Measurements from ENCODE around the gene PLPP3. TPM values are rescaled to one million over a fixed set of nuclear protein-coding genes. Genes with fewer than 3 reads are reported as not detected.

Gene PLPP3
- total RNA-seq, 4 donors from 2014 or later = 29.0 to 80.0 (median 39.4) TPM

DNA sequence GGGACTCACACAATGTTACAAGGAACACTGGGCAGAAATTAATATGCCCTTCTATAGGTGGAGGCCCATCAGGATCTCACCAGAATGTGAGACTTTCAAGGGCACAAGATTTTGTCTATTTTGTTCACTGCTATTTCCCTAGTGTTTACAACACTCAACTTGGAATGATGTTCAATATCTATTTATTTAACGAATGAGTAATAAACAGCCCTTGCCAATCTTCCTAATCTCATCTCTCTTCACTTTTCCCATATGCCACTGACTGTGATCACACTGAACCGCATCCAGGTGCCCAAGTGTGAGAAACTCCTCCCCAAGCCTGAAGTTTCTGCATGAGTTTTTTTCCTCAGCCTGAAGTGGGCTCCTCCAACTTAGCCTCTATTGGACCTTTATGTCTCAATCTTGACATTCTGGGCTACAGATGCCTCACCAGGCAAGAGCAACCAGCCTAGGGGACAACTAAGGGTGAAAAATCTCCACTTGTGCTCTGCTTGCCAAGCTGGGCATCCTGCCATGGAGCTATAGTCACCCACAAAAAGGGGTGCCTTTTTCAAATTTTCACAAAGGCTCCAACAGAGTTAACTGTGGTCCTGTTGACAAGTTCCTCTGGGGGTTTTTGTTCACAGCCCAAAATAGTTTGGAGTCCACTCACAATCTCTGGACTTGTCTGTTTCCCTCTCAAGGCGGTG is 105.6 kb downstream of the PLPP3 start:
- WGBS = 62% methylated on average over 3 of the region's 3 CpGs

DNA sequence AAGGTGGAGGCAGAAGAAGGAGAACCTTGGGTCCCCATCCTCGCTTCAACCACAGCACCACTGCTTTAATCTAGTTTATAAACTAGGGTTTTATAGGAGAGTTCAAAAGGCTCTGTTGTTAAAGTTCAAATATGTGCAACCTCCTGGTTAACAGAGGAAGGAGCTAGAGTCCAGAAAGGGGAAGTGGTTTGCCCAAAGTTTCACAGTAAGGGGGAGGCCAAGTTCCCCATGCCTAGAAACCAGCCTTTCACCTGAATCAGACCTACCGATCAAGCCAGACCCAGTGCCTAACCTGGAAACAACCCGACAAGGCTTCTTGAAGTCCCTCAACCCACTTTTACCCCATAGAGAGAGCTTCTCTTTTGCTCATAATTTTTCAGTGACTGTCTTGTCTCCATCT is 106.5 kb downstream of the PLPP3 start:
- H3K4me3 ChIP-seq = no peak overlapping the region
- H3K36me3 ChIP-seq = no peaks in the 10 kb centered on the region
- no peak for TF ChIP-seq POLR2AphosphoS5 (IDR thresholded peaks at IDR 0.05)
- no peak for TF ChIP-seq POLR2A (IDR thresholded peaks at IDR 0.05)
- TF ChIP-seq, protein P1, sequence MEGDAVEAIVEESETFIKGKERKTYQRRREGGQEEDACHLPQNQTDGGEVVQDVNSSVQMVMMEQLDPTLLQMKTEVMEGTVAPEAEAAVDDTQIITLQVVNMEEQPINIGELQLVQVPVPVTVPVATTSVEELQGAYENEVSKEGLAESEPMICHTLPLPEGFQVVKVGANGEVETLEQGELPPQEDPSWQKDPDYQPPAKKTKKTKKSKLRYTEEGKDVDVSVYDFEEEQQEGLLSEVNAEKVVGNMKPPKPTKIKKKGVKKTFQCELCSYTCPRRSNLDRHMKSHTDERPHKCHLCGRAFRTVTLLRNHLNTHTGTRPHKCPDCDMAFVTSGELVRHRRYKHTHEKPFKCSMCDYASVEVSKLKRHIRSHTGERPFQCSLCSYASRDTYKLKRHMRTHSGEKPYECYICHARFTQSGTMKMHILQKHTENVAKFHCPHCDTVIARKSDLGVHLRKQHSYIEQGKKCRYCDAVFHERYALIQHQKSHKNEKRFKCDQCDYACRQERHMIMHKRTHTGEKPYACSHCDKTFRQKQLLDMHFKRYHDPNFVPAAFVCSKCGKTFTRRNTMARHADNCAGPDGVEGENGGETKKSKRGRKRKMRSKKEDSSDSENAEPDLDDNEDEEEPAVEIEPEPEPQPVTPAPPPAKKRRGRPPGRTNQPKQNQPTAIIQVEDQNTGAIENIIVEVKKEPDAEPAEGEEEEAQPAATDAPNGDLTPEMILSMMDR (IDR thresholded peaks at IDR 0.05) = no peak
- TF ChIP-seq EP300 (IDR thresholded peaks at IDR 0.05) = no peak
- WGBS = 85% methylated on average over 3 of the region's 3 CpGs
- no peak for DNase-seq (ENCODE audit: low spot score in 2 of 2)
- no peak overlapping the region for H3K27ac ChIP-seq
- H3K4me1 ChIP-seq = peaks cover 44% of the 10 kb centered on the region
- H3K27me3 ChIP-seq = no peaks in the 10 kb centered on the region
- no peaks in the 10 kb centered on the region for H3K9me3 ChIP-seq

More for the DNA sequence above, 105.6 kb downstream of the PLPP3 start:
- TF ChIP-seq POLR2A (IDR thresholded peaks at IDR 0.05) = no peak
- no peak for TF ChIP-seq EP300 (IDR thresholded peaks at IDR 0.05)
- TF ChIP-seq, protein P1 (IDR thresholded peaks at IDR 0.05) = no peak
- no peak for TF ChIP-seq POLR2AphosphoS5 (IDR thresholded peaks at IDR 0.05)
- H3K9me3 ChIP-seq = no peaks in the 10 kb centered on the region
- H3K27me3 ChIP-seq = no peaks in the 10 kb centered on the region
- H3K36me3 ChIP-seq = no peaks in the 10 kb centered on the region
- H3K4me3 ChIP-seq = no peak overlapping the region
- no peak for DNase-seq (ENCODE audit: low spot score in 2 of 2)
- peaks cover 48% of the 10 kb centered on the region for H3K4me1 ChIP-seq
- no peak overlapping the region for H3K27ac ChIP-seq

DNA sequence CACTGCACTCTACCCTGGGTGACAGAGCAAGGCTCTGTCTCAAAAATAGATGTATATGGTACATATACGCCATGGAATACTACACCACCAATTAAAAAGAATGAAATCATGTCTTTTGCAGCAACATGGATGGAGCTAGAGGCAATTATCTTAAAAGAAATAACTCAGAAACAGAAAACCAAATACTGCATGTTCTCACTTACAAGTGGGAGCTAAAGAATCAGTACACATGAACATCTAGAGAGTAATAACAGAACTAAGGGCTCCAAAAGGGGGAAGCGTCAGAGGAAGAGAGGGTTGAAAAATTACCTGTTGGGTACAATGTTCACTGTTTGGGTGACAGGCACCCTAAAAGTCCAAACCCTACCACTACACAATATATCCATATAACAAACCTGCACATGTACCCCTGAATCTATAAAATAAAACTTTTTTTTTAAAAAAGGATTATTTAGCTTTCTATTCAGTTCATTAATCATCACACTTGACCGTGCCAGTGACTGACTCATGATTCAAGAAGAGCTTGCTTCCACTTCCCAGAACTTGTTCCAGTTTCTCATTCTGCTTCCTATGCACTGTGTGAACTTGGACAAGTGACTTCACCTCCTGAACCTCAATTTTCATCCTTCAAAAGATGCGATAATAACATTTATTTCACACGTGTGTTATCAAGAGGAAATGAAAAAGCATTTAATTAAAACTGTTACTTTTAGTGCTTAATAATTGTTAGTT is 109.6 kb downstream of the PLPP3 start:
- H3K4me3 ChIP-seq = no peak overlapping the region
- WGBS = 48% methylated on average over 5 of the region's 5 CpGs
- TF ChIP-seq EP300 (IDR thresholded peaks at IDR 0.05) = no peak
- no peak for TF ChIP-seq POLR2AphosphoS5 (IDR thresholded peaks at IDR 0.05)
- no peak for TF ChIP-seq POLR2A (IDR thresholded peaks at IDR 0.05)
- TF ChIP-seq, protein P1 (IDR thresholded peaks at IDR 0.05) = no peak
- no peaks in the 10 kb centered on the region for H3K9me3 ChIP-seq
- no peak overlapping the region for H3K27ac ChIP-seq
- no peaks in the 10 kb centered on the region for H3K27me3 ChIP-seq
- no peaks in the 10 kb centered on the region for H3K36me3 ChIP-seq
- no peak for DNase-seq (ENCODE audit: low spot score in 2 of 2)
- peaks cover 32% of the 10 kb centered on the region for H3K4me1 ChIP-seq

DNA sequence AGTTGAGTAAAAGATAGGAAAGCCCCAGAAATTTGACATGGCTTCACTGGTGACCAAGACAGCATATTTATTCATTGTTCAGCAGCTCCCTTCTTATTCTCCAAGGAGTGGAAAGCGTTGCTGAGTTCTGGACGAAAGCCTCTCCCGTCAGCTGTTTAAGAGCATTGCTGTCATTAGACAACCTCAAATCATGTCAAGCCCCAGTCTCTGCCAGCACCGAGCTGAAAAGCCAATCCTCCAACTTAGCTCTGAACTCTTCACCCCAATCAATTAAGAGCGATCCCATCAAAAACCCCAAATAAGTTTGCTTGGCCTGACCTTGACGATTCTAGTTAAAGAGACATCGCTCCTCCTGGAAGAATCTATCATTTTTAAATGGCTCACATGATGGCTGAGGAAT is 110.8 kb downstream of the PLPP3 start:
- Histone ChIP-seq H3K36me3 (no peaks in the 10 kb centered on the region), H3K9me3 (no peaks in the 10 kb centered on the region), H3K4me3 (no peak overlapping the region), H3K27ac (peak overlapping the region; percentile 25), H3K27me3 (no peaks in the 10 kb centered on the region), H3K4me1 (peaks cover 24% of the 10 kb centered on the region)
- 62% methylated on average over 7 of the region's 7 CpGs for WGBS
- DNase-seq (ENCODE audit: low spot score in 2 of 2) = no peak
- TF ChIP-seq, protein P1 (IDR thresholded peaks at IDR 0.05) = no peak
- TF ChIP-seq POLR2A (IDR thresholded peaks at IDR 0.05) (no peak), EP300 (IDR thresholded peaks at IDR 0.05) (no peak), POLR2AphosphoS5 (IDR thresholded peaks at IDR 0.05) (no peak)

DNA sequence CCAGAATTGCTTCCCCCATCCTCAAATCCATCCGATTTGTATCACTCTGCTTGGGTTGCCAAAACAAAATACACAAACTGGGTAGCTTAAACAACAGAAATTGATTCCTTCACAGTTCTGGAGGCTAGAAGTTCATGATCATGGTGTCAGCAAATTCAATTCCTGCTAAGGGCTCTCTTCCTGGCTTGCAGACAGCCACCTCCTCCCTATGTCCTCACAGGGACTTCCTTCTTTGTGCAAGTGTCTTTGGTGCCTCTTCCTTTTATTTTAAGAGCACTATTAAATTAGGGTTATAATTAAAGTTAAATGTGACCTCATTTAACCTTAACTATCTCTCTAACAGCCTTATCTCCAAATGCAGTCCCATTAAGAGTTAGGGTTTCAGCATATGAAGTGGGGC is 112.8 kb downstream of the PLPP3 start:
- H3K4me1 ChIP-seq = peaks cover 23% of the 10 kb centered on the region
- no peaks in the 10 kb centered on the region for H3K27me3 ChIP-seq
- TF ChIP-seq POLR2A (IDR thresholded peaks at IDR 0.05) = no peak
- no peak for TF ChIP-seq POLR2AphosphoS5 (IDR thresholded peaks at IDR 0.05)
- TF ChIP-seq EP300 (IDR thresholded peaks at IDR 0.05) = no peak
- TF ChIP-seq, protein P1 (IDR thresholded peaks at IDR 0.05) = no peak
- no peak overlapping the region for H3K27ac ChIP-seq
- no peaks in the 10 kb centered on the region for H3K9me3 ChIP-seq
- no peaks in the 10 kb centered on the region for H3K36me3 ChIP-seq
- no peak overlapping the region for H3K4me3 ChIP-seq
- DNase-seq (ENCODE audit: low spot score in 2 of 2) = no peak
- WGBS = 83% methylated on average over 1 of the region's 1 CpG

Data from suprapubic skin (tissue), 4 donors.